BE2C (cell line): ENCODE measurements around the gene RDH5.

Experiments used
- DNase-seq: peaks from one replicate; pipeline ENCODE4 v3.0.0-alpha.2; 2020
- H3K27me3 ChIP-seq: fragments of 250-450 bp; sonication (Bioruptor Pico); 2 replicates; pipeline ENCODE4 v1.5.1; 2020; ENCODE audit warnings: mild to moderate bottlenecking
- H3K36me3 ChIP-seq: fragments of 250-450 bp; sonication (Bioruptor Pico); 2 replicates; pipeline ENCODE4 v1.5.1; 2020; ENCODE audit warnings: mild to moderate bottlenecking
- H3K4me1 ChIP-seq: fragments of 250-450 bp; sonication (Bioruptor Pico); 2 replicates; pipeline ENCODE4 v1.5.1; 2020
- H3K4me3 ChIP-seq: 2 replicates; pipeline ENCODE4 v1.5.1; 2011; ENCODE audit warnings: low read depth, low read length
- H3K9me3 ChIP-seq: fragments of 250-450 bp; sonication (Bioruptor Pico); 2 replicates; pipeline ENCODE4 v1.5.1; 2020
- CTCF ChIP-seq: IDR thresholded peaks from 2 replicates; pipeline ENCODE4 v1.5.1; 2012; ENCODE audit warnings: mild to moderate bottlenecking, low read depth, low read length

Gene RDH5

GRCh38 chr12:55686366-55687010, 33.7 kb upstream of the RDH5 start:
- Histone ChIP-seq H3K9me3 (no peaks in the 10 kb centered on the region), H3K4me3 (no peak overlapping the region), H3K36me3 (no peaks in the 10 kb centered on the region), H3K4me1 (no peaks in the 10 kb centered on the region), H3K27me3 (peaks cover 17% of the 10 kb centered on the region)
- no peak for DNase-seq
- no peak for TF ChIP-seq CTCF

- Histone ChIP-seq H3K9me3 (no peaks in the 10 kb centered on the region), H3K36me3 (no peaks in the 10 kb centered on the region), H3K27me3 (peaks cover 12% of the 10 kb centered on the region), H3K4me3 (no peak overlapping the region), H3K4me1 (no peaks in the 10 kb centered on the region)
- no peak for DNase-seq
- no peak for TF ChIP-seq CTCF
Observed at GRCh38 chr12:55687746-55688145, 32.4 kb upstream of the RDH5 start.

- Histone ChIP-seq H3K4me3 (no peak overlapping the region), H3K9me3 (no peaks in the 10 kb centered on the region), H3K27me3 (peaks cover 12% of the 10 kb centered on the region), H3K36me3 (no peaks in the 10 kb centered on the region), H3K4me1 (no peaks in the 10 kb centered on the region)
- no peak for DNase-seq
- no peak for TF ChIP-seq CTCF
Observed at GRCh38 chr12:55688716-55689655, 31.2 kb upstream of the RDH5 start.

- Histone ChIP-seq H3K4me3 (no peak overlapping the region), H3K27me3 (peaks cover 12% of the 10 kb centered on the region), H3K9me3 (no peaks in the 10 kb centered on the region), H3K4me1 (no peaks in the 10 kb centered on the region), H3K36me3 (no peaks in the 10 kb centered on the region)
- DNase-seq = no peak
- no peak for TF ChIP-seq CTCF
Observed at GRCh38 chr12:55692631-55693322, 27.4 kb upstream of the RDH5 start.

GRCh38 chr12:55693323-55694187, 26.6 kb upstream of the RDH5 start:
- no peak overlapping the region for H3K4me3 ChIP-seq
- no peaks in the 10 kb centered on the region for H3K36me3 ChIP-seq
- no peak for TF ChIP-seq CTCF
- H3K4me1 ChIP-seq = no peaks in the 10 kb centered on the region
- H3K9me3 ChIP-seq = no peaks in the 10 kb centered on the region
- no peak for DNase-seq
- peaks cover 17% of the 10 kb centered on the region for H3K27me3 ChIP-seq
